Hematopoietic multipotent progenitor cell treated with erythropoietin and hydrocortisone succinate and interleukin-3 and kit ligand, for 4 days (in vitro differentiated cells): ENCODE measurements around the gene CTNNBIP1.
"Not testable (repeated sequence)": the region's sequence is repeated elsewhere in the genome, so short reads cannot be mapped to it uniquely, and the experiment has no call there.

Source experiments
- DNase-seq: peaks from one replicate; pipeline ENCODE4 v3.0.0-alpha.2; 2015

The CTNNBIP1 gene, protein sequence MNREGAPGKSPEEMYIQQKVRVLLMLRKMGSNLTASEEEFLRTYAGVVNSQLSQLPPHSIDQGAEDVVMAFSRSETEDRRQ

GRCh38 chr1:9910076-9910422, at the start of gene CTNNBIP1:
CTNNBIP1 (minus strand) TSS chr1:9910269; CDS start chr1:9872064, 38,205 bp downstream.
- DNase-seq = no peak

DNA sequence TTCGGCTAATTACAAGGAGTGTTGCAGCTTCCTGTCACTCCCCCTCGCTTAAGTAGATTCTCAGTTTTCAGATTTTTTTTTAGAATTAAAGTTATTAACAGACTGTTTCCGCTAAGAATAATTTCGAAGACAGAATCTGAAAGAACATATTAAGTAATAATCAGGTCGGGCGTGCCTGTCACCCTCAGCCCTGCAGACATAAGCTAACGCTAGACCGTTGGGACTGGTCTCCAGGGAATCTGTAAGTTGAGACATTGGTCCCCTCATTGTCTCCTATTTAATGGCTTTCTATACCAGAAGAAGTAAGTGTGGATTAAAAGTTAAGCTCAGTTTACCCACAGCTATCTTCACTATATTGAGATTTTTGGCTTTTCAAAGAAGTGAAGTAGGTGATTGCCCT, 47.7 kb upstream of the CTNNBIP1 start:
- no peak for DNase-seq

- no peak for DNase-seq
These were observed 36.2 kb upstream of the CTNNBIP1 start for GRCh38 chr1:9946315-9946714.

DNA sequence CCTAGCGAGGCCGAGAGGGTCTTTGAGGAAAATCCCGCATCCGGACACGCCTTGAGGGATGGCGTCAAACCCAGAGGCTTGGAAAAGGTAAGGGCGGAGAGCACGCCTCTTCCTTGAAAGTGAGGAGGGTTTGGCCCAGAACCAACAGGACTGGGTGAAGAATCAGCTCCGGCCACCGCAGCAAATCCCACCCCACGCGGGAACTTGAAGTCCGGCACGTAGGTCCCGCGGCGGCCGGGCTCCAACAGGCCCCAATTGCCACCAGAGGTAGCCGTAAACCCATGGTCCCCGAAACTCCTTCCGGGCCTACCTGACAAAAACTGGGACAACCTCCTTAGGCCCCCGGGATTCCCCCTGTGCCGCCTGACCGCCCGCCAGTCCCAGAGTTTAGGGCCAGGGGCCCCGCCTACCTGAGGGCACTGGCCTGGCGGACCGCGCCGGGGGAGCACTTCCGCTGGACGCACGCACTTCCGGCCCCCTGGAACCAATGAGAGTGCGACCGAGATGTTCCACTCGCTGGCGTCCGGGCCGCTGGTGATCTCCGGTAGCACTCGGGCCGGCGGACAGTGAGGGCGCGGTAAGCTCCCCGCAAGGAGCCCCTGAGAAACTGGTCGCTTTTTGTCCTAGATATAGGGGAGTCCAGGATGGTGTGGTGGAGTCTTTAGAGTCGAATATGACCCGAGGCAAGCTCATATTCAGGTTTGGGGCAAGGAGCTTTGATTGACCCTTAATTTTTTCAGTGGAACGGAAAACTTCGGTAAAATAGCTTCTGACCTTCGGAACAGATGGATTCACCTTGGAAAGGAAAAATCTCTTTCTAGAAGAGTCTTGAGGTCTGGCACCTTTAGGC, 33.1 kb upstream of the CTNNBIP1 start, which contains the start of the genes LZIC and NMNAT1:
TSS of gene LZIC (minus strand) at position 453 of the 850 bp plus-strand sequence. CDS start 6,772 bp downstream, outside the sequence.
TSS of gene NMNAT1 (plus strand) at position 537 of the 850 bp plus-strand sequence. CDS start 28,599 bp downstream, outside the sequence.
- peak; percentile 97 for DNase-seq

GRCh38 chr1:9942399-9942938, 32.4 kb upstream of the CTNNBIP1 start:
- peak; percentile 86 for DNase-seq

DNA sequence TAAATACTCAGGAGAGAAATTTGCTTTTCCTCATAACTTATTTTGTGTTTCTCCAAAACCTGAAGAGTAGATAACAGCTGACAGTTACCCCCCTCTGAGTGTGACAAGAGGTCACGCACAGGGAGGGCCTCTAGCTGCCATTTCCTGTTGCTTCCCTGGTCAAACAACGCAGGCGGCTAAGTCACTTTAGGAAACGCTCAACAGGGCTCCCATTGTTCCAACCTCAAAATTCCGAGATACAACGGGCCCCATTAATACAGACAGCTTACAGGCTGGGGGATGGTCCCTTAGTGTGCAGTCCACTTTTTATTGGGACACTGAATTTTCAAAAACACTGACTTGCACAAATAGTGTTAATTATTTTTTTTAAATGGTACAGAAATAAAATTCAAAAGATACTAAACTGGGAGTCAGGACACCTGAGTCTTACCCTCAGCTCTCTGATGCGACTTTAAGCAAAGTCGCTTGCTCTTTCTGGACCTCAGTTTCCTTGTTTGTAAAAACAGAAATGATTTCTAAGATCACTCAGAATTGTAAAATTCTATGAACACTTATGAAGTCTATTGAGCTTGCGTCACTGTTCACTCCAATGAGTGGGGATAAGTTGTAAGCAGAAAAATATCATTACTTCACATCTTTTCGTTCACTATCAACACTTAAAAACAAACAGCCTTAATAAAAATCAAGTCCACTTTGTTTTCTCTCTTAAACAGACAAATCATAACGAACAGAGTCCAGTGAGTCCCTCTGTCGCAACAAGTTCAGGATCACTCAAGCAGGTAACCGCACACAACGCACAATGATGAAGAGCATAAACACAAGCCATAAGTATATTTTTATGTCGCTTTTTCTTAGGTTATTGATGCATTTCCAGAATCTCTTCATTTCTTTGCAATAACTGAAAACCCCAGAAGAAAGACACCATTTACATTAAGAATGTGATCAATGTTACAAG, 19.6 kb upstream of the CTNNBIP1 start:
- DNase-seq = no peak

- DNase-seq = no peak
These were observed 17.2 kb upstream of the CTNNBIP1 start for GRCh38 chr1:9927259-9927658.

GRCh38 chr1:9922342-9922741, 12.3 kb upstream of the CTNNBIP1 start:
- no peak for DNase-seq

GRCh38 chr1:9920606-9921005, 10.5 kb upstream of the CTNNBIP1 start:
- DNase-seq = no peak

DNA sequence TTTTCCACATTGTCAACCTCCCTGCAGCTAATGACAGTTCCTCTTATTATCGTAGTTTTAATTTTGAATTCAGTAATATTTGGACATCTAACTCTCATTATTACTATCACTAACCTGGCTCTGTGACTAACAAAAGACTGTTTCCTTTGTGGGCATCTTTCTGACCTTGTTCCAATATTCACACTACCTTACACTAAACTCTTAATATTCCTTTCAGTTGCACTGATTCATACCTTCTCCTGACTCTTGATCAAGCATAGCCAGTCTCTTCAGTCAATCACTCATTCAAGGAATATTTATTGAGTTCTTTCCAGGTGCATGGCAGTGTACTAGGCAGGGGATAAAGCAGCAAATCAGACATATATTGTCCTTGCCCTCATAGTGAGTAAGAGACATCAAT, 7.8 kb upstream of the CTNNBIP1 start:
- no peak for DNase-seq

GRCh38 chr1:9917495-9917894, 7.4 kb upstream of the CTNNBIP1 start:
- not testable (repeated sequence) for DNase-seq

GRCh38 chr1:9916452-9916851, 6.4 kb upstream of the CTNNBIP1 start:
- no peak for DNase-seq

DNA sequence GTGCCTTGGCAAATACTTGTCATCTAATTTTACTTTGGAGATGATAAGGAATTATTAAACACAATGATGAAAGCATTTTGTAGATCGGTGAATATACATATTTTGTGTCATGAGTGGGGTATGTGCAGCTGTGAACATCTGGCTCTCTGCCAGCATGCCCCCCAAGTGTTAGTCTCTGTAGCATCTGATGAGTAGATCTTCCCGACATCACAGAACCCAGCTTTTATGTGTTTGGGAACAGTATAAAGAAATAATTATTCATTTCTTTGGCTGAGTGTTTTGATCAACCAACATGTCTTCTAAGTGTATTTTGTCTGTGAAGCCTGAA, 4.5 kb upstream of the CTNNBIP1 start:
- DNase-seq = no peak

DNA sequence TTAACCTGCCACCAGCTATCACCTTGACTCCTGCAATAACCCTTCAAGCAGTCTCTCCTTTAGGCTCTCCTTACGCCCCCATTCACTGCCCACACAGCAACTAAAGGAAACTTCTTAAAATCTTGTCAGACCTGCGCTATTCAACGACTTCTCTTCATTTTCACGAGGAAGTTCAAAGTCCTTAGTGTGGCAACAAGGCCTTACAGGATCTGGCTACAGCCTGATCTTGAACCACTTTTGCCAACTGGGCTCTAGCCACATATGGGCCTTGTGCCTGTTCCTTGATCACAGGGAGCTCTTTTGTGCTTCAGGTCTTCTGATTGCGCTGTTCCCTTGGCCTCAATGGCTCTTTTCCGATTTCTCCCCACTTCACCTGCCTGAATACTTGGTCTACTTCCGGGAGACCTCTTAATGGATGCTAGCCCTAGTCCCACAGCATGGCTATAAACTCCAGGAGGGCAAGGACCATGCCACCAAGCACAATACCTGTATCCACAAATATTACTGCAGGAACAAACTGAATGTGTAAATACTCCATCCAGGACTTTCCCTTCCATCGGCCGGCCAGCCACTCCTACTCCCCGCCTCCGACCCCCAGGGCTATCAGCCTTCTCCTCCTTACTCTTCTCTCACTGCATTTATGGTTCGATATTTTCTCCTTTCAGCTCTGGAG, 2.3 kb upstream of the CTNNBIP1 start:
- no peak for DNase-seq

- peak; percentile 100 for DNase-seq
These were observed 532 bp upstream of the CTNNBIP1 start for GRCh38 chr1:9910423-9911178.

DNA sequence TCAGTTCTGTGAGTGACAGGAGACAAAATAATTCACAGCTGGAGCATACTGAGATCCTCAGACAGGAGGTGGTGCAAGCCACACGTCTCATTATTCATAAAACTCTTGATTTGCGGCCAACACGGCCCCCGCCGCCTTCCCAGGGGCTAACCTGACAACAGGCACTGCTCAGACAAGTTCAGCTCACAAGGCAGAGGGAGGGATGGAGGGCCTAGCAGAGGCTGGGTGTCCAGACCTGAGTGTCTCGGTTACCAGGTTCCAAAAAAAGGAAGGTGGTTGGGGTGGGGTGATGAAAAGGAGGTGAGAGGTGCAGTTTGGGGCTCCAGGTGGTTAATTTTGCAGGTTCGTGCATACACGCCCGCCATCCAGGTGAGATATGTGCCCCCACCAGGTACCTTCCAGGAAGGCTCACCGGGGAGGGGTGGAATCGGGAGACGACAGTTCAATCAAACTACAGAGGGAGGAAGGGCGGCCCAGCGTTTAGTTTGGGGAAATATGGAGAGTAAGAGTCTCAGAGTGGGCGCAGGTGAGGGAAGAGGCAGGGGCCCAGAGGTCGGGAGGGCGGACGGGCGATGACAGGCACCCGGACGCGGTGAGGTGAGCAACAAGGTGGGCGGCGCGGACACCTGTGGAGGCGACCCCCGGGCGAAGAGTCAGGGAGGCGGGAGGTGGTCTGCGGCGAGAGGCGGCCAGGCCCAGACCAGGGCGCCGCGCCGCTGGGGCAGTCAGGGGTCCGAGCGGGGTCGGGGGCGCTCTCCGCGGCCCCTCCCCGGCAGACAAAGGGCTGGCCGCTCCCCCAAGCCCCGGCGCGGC, 629 bp downstream of the CTNNBIP1 start:
- peak; percentile 50 for DNase-seq

GRCh38 chr1:9908871-9909233, 1.2 kb downstream of the CTNNBIP1 start:
- DNase-seq = no peak

GRCh38 chr1:9907441-9907840, 2.6 kb downstream of the CTNNBIP1 start:
- no peak for DNase-seq

- no peak for DNase-seq
These were observed 3.6 kb downstream of the CTNNBIP1 start for GRCh38 chr1:9906466-9906865.

DNA sequence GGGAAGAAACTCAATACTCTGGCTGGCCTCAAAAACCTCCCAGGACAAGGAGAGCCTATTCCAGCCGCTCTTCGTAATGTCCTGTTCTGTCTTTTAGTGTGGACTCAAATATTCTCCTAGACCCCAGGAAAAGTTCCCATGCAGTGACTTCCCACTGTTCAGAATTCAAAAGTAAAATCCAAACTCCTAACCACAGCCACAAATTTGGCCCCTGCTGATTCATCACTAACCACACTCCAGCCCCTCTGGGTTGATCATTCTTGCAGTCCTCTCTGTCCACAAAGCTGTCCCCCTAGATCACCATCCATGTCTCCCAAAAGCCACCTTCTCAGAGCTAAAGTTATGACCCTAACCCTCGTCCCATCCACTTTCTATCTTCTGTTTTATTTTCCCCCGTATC, 5.1 kb downstream of the CTNNBIP1 start:
- no peak for DNase-seq

GRCh38 chr1:9904596-9904995, 5.5 kb downstream of the CTNNBIP1 start:
- no peak for DNase-seq
